GM19397 (cell line): ENCODE measurements around the gene C15orf40.

Experiments
- ATAC-seq: cut with Tn5 transposase; IDR thresholded peaks from one replicate; pipeline ENCODE4 v1.9.1; 2021; ENCODE audit warnings: mild to moderate bottlenecking, moderate library complexity; ENCODE audit not compliant: unreplicated experiment

The C15orf40 gene

DNA sequence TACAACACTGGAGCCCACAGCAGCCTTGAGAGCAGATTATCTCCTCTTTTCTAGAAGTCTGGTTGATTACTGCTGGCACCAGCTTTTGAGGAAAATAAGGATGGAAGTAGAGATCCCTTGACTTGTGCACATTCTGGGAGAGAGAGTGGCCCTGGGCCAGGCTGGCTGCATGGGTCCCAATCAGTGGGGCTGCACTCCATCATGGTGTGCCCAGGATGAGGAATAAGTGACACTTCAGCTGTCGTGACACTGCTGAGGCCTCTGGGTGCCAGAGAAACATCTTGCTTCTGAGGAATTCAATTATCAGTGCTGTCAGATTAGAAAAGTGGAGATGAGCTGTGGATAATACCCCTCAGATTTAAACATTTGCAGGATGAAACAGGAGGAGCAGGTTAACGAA is 16.4 kb downstream of the C15orf40 start:
- ATAC-seq: no peak

DNA sequence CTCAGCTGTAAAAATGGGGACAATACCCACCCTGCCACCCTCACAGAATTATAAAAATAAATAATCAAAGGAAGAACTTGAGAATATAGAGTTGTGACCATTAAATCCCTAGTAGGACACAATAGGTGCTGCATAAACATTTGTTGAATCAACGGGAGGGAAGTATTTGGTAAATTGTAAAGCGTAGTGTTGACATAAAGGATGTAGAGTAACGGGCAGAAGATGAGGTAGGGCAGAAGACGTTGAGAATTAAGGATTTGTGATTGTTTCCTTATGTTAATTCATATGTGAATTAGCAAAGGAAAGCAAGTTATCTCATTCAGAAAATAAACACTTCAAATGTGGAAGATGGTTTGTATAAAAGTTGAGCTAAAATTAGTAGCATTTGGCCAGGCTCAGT is 18.3 kb downstream of the C15orf40 start:
- no peak for ATAC-seq

DNA sequence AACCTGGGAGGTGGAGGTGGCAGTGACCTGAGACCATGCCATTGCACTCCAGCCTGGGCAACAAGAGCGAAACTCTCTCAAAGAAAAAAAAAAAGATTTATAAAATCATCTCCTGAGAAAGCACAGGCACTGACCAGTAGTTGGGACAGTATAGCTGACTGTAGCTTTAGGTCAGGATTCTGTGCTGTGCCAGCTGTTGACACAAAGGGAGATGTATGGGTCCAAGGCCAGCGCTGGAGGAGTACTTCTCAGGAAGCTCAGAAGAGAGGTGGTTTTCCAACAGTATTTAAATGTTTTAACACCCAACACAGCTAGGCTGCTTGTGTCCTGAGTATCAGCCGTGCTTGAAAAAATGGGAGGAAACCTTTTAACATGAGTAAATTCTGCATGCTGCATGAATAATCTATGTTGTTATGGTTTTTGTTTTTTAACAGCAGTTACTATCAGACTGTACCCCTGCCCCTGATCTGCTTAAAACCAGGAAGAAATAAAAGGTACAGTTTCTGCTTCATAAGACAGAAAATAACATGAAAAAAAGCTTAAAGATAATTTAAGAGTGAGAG is 18.9 kb downstream of the C15orf40 start:
- no peak for ATAC-seq

DNA sequence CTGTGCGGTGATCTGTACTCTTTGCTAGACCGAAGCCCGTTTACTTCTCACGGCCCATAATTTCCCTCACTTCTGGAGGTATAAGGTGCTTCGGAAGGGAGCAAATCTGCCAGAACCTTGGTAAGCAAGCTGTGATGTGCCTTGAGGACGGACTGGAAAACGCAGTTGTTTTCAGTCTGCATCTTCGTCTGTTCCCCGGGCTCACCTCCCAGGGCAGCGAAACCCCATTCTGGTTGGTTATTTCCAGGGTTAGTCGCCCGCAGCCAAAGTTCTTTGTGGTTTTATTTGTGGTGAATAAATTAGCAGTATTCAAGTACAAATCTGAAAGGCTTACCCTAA is 25.0 kb downstream of the C15orf40 start:
- ATAC-seq: peak; percentile 26

DNA sequence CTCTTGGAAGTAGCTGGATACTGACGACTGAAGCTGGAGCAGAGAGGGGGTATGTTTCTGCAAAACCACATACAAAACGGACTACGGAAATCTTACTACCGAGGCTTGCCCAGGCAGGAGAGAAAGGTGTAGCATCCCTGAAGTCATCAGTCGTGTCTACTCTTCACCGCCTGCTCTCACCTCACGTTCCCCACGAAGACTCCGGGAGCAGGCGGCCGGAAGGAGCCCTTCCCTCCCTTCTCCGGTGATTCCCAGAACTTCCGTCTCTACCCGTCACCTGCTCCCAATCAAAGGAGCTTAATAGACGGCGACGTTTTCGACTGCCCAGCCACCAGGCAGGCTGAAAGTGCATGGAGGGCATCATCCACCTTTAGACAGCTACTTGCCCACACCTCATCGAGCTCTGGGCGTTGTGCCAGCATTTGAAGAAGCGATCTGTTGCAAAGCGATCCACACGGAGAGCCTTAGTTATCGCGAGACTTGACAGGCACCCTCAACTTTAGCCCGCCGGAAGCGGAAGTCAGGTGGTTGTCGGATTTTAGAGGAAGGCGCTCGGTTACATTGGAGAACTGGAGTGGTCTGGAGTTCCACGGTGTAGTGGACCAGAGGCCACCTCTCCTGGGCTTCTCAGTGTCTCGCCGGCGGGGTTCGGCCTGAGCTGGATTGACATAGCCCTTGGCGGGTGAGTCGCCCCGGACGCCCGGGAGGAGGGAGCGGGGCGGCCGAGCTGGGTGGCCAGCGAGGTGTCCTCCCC is 25.6 kb downstream of the C15orf40 start, which contains the start of gene RAMAC:
RAMAC (plus strand) TSS at position 523 of the 754 bp plus-strand sequence. CDS start 2,809 bp downstream, outside the sequence.
- ATAC-seq: peak; percentile 92

DNA sequence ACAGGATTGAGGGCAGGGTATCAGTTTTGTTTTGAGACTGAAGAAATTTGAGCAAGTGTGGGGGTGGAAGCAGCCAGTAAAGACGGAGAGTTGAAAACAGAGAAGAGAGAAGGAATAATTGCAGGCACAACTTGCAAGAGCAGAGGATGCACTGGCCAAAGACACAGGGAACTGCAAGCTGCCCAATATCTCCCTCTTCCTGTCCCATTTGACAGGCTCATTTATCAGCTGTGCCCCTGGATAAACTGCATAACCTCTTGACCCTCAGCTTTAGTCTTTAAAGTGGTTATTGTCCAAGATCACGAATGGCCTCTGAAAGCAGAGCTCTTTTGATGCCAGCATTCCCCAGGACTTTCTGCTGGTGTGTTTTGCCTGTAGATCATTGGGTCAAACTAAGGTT is 30.5 kb downstream of the C15orf40 start:
- no peak for ATAC-seq

DNA sequence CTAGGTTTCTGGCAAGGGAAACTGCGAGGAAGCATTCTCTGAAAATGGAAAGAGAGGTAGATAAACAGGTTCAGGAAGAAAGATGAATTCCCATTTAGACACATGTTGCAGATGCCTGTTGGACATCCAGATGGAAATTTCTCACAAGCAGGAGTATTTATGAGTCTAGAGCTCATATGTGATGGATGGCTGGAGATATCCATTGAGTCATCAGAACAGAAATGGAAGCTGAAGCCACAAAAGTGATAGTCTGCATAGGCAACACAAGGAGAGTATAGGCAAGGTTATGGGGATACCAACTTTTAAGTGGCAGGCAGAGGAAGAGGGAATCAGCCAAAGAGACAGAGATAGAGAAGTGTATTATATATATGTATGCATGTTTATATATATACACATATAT is 31.7 kb downstream of the C15orf40 start:
- ATAC-seq: no peak

DNA sequence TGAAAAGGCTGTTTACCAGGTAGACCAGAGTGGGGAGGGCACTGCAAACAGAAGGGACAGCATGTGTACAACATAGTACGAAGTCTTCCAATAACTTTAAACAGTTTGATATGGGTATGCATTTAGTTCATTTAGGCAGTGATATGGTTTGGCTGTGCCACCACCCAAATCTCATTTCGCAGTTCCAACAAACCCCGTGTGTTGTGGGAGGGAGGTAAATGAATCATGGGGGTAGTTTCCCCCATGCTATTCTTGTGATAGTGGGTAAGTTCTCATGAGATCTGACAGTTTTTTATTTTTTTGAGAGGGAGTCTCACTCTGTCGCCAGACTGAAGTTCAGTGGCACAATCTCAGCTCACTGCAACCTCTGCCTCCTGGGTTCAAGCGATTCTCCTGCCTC is 33.0 kb downstream of the C15orf40 start:
- ATAC-seq: no peak

DNA sequence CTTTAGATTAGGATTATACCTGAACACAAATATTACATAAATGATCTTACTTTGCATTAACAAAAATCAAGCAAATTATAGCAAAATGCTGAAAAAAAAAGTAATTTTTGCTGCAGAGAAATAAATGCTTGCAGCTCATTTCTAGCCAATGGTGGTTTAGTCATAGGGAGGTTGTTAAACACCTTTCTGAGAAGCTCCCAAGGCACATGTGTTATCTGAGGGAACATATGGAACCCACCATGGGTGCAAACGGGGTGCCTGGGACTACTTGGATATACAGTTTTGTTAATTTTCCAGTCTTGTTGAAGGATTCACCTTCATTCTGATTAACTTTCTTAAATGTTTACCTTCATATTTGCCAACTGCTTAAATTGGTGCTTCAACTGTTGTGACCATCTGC is 34.4 kb downstream of the C15orf40 start:
- ATAC-seq: no peak

DNA sequence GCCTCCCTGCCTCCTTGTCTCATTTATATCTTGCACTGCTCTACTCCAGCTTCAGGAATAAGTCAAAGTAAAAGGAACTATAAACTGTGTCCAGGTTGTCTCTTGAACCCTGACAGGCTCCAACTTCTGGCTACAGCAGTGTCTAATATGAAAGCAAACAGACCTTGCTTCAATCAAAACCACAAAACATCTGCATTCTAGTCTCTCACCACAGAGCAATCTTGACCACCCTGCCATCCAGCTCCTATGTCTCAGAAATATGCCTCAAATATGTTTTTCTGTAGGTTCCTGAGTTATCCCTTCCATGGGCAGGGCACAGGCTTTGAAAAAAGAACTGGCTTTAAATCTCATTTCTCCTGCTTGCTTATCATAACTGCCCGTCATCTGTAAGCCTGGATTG is 38.4 kb downstream of the C15orf40 start:
- ATAC-seq: no peak

DNA sequence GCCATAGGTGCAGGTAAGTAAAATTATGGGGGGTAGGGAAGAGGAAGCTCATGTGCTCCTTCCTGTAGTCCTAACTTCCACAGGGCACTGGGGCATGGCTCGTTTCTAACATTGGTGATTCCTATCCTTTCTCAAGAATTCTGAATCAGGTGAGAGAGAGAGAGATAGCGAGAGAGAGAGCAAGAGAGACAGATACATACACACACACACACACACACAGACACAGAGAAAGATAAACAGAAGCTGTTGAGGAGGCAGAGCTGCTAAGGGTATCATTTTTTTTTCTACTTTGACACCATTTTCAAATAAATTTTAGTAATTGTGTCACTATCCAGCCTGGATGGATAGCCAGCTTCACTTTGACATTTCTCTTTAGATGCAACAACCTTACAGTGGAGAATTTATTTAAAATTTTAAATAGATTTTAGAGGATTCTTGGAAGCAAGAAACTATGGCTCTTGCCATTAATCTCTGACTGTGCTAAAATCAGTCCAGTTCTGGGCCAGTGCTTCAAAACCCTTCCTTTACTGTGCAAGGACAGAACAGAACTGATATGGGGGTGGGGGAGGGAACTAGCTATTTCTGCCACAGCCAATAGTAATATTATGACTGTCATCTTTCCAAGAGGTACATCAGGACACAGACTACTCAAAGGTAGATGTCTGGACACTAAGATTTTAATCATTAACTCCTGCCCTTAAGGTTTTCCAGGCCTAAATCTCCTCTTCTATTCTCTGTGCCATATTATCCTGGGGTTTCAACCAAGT is 40.0 kb downstream of the C15orf40 start:
- ATAC-seq: no peak

DNA sequence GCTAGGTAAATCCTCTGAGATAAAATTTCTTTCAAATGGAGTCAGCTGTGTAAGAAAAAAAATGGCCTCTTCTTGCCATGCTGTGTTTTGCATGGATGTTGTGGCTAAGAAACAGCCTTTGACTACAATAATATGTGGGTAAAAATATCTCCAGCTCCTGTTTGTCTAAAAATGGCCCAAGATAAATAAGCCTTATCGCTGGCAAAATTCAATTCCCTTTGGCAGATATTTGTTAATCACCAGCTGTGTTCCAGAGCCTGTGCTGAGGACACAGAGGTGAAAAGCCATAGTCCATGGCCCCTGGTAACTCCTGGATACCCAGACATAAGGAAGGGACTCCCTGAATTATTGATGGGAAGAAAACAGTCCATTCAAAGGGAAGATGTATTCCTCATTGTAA is 40.7 kb downstream of the C15orf40 start:
- ATAC-seq: no peak

DNA sequence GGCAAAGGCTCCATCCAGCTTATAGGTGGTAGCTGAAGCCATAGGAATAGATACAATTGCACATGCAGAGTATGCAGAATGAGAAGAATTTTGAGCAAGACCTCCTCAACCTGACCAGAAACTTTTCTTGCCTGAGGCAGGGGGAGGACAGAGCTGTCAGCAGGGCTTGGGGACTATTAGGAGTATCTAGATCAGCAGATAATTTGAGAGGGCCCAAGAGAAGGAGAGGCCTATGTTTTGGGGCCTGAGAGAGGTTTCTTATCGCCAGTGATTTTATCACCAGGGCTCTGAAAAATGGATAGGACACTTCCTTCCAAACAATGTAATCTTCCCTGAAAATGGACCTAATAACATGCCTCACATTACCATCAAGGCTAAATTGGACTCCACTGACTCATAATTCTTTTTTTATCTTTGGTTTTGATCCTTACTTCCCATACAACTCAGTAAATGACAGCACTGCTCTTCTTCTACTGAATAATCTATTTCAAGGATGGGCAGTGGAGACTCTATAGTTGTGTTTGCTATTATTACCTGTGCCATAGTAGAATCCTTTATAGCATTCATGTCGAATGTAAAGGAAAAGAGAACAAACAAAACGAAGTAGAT is 41.3 kb downstream of the C15orf40 start:
- no peak for ATAC-seq

DNA sequence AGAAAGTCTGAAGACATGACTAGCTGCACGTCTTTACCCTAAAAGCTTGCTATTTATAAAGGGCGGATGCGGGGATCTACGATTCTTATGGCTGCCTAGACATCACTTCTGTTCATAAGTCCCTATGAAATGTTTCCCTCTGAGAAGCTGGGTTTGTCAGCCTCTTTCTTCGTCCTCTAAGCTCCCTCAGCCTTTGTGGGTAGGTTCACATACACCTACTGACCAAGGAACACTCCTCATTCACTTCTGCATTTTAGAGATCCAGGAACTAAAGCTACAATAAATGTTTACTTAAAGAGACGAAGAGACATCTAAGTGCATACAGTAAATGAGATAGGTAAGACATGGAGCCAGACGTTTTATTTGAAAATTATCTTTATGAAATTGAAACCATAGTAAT is 42.1 kb downstream of the C15orf40 start:
- ATAC-seq: no peak

DNA sequence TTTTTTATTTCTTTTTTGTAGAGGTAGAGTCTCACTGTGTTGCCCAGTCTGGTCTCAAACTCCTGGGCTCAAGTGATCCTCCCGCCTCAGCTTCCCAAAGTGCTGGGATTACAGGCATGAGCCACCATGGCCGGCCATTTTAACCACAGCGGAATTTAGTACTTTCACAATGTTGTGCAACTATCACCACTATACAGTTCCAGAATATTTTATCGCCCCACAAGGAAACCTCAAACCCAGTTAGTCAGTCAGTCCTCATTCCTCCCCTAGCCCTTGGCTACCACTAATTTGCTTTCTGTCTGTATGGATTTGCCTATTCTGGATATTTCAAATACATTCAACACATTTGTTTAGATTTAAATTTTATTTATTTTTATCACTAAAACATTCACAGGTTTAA is 43.4 kb downstream of the C15orf40 start:
- no peak for ATAC-seq

DNA sequence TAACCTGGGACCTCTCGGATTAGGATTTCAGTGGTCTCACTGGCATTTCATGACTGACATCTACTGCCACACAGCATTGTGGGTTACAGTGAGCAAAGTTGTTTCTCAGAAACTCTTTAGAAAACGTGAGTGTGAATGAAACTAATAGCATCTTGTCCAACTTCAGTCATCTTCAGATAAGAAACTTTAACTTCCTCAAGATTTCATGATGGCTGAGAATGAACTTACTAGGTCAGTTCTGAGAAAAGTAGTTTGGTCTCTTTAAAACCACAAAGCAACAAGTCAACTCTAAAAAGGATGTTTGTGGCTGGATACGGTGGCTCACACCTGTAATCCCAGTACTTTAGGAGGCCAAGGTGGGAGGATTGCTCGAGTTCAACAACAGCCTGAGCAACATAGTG is 44.8 kb downstream of the C15orf40 start:
- peak; percentile 59 for ATAC-seq

DNA sequence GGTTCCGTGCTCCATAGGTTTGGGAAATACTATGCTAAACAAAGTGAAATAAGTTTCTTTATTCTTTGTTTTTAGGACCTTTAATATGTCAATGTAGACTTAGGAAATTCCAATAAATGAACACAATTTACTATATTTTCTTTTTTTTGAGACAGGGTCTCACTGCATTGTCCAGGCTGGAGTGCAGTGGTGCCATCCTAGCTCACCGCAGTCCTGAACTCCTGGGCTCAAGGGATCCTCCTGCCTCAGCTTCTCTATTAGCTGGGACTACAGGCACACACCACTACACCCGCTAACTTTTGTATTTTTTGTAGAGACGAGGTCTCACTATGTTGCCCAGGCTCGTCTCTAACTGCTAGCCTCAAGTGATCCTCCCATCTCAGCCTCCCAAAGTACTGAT is 46.5 kb downstream of the C15orf40 start:
- no peak for ATAC-seq

DNA sequence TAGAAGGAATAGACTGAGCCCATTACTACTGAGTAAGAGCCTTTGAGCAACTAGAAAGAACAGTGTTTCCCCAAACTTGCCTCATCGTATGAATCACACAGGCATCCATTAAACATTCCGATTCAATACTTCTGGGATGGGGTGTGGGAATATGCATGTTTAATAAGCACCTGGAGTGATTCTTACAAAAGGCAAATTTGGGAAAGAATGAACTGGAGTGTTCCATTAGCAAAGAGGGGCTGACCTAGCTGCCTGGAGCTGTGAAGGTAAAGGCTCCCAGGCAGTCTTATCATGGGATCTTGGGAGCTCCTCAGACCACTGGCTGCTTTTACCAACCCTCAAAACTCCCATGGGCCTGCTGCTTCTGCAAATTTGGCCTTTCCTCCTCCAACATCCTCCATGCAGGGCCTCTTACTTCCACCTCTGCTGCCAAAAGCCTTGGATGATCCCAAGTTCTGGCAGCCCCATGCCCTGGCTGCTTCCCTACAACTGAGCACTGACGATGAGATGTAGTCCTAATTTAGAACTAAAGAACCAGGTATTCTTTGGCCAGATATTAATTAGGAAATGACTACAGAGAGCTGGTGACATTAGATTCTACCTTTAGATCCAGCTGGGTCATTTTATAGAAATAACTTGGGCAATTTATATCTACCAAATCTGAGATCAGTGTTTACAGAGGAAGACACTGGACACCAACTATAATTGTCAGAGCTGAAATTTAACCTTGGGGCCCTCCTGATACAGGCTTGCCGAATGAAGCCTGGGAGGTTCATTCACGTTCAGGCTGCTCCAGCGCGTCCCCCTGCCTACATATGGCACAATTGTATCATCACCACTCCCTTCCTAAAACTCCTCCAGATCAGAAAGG is 47.7 kb downstream of the C15orf40 start:
- no peak for ATAC-seq

DNA sequence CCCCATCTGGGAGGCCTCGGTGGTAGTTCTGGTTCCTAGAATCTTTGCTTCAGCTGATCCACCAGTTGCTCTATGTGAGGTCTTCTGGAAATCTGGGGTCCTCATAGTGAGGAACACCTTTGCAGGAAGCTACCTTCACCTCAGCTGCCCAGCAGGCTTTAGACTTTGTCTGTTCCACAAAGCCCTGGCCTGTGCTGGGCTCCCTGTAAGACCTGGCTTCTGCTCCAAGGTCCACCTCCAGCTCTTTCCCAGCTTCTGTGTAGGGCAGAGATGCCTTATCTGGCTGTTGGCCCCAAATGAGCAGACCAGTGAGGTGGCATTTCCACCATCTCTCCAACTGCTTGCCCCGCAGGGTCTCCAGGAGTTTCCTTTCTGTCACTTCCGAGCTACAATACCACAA is 50.7 kb downstream of the C15orf40 start:
- no peak for ATAC-seq

DNA sequence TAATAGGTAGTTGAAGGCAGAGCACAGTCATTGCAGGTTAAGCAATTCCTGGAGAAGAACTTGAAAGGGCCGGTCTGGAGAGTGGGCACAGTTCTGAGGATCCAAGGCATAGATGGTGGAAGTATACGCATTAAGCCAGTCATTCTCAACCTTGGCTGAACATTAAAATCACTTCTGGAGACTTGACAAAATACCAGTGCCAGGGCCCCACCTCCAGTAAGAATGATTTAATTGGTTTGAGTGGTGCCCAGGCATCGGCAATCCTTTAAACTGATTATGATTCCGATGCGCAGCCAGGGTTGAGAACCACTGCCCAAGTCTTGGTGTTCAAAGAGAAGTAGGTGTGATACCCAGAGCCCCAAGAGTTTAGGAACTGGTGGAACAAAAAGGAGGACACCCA is 52.0 kb downstream of the C15orf40 start:
- no peak for ATAC-seq

DNA sequence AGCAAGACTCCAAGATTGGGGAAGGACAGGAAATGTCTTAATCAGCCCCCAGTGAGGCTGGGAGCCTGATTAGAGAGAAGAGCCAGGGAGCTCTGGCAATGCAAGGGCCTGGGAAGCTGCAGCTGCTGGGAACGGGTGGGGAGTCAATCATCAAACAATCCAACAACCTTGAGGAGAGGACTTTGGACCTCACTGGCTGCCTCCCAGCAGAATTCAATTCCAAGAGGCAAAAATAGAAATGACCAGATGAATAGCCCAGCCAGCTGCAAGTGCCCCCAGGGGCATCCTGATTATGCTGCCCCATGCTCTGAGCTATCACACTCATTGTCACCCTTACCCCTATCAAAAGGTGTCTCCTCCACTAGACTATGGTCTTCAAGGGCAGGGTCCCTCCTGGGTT is 52.8 kb downstream of the C15orf40 start:
- ATAC-seq: no peak
